A549 (cell line): ENCODE measurements around the gene EMID1. TPM values are rescaled to one million over a fixed set of nuclear protein-coding genes. Genes with fewer than 3 reads are reported as not detected.

Source experiments
- ATAC-seq, 2 experiments: fragments of 200-7000 bp in 1 of 2; fragments of >200 bp in 1 of 2; cut with Nextera tagmentation in 1 of 2; cut with Tn5 transposase in 1 of 2; 3 replicates each; pipeline versions ENCODE4 v1.8.0 to v1.9.1; 2018 to 2020; ENCODE audit warnings: mild to moderate bottlenecking in 1 of 2, moderate library complexity in 1 of 2
- CTCF ChIA-PET: fragments of 300-600 bp; sonication (Branson Sonifier 250); formaldehyde crosslinking; extraction: SDS; loops from one replicate; lab custom pipeline; 2021; ENCODE audit warnings: antibody characterized with exemption, inconsistent platforms; lab: Yijun Ruan, JAX
- POLR2A ChIA-PET: fragments of 350-600 bp; formaldehyde crosslinking; extraction: SDS; loops from one replicate; lab custom pipeline; 2021; ENCODE audit warnings: antibody characterized with exemption, inconsistent platforms; lab: Yijun Ruan, JAX
- DNase-seq, 2 experiments: peaks; one replicate each; pipeline versions ENCODE4 v3.0.0 to v3.0.0-alpha.2; 2011 to 2016; ENCODE audit warnings: low read depth in 1 of 2, low spot score in 1 of 2
- FAIRE-seq: peaks from 2 replicates; lab custom pipeline; 2011; peaks lifted over from hg19 to GRCh38; lab: Jason Lieb, UNC
- H3K27ac ChIP-seq, 2 experiments: fragments of >200 bp; sonication (Bioruptor Twin); formaldehyde crosslinking; 3 replicates each; pipeline ENCODE4 v1.5.1; 2016 to 2017
- H3K4me1 ChIP-seq: fragments of >200 bp; sonication (Bioruptor Twin); formaldehyde crosslinking; 3 replicates; pipeline ENCODE4 v1.6.1; 2016
- H3K4me2 ChIP-seq: fragments of >200 bp; sonication (Bioruptor Twin); formaldehyde crosslinking; 3 replicates; pipeline ENCODE4 v1.6.1; 2016
- H3K4me3 ChIP-seq: fragments of >200 bp; sonication (Bioruptor Twin); formaldehyde crosslinking; 3 replicates; pipeline ENCODE4 v1.5.1; 2016
- H3K9me3 ChIP-seq: fragments of >200 bp; sonication (Bioruptor Twin); formaldehyde crosslinking; 3 replicates; pipeline ENCODE4 v1.6.1; 2016
- ATOH8 ChIP-seq: fragments of 250-450 bp; sonication (Bioruptor Pico); IDR thresholded peaks from 2 replicates; pipeline ENCODE4 v1.5.0; 2020; ENCODE audit warnings: low read depth, mild to moderate bottlenecking, moderate library complexity
- CTCF ChIP-seq: fragments of >200 bp; sonication (Bioruptor Twin); formaldehyde crosslinking; IDR thresholded peaks from 3 replicates; pipeline ENCODE4 v1.5.1; 2016
- ELK1 ChIP-seq: fragments of 150-350 bp; IDR thresholded peaks from 2 replicates; pipeline ENCODE4 v1.6.1; 2014; ENCODE audit warnings: low read depth, mild to moderate bottlenecking, low read length
- EP300 ChIP-seq, 2 experiments: fragments of >200 bp; sonication (Bioruptor Twin); formaldehyde crosslinking; IDR thresholded peaks; 2 replicates in 1 of 2; 3 replicates in 1 of 2; pipeline ENCODE4 v1.6.1; 2016 to 2017
- HES2 ChIP-seq: fragments of >200 bp; sonication (Bioruptor Twin); formaldehyde crosslinking; IDR thresholded peaks from 2 replicates; pipeline ENCODE4 v1.6.1; 2016
- HOXA7 ChIP-seq: fragments of 250-450 bp; sonication (Bioruptor Pico); IDR thresholded peaks from 2 replicates; pipeline ENCODE4 v1.5.0; 2020; ENCODE audit warnings: mild to moderate bottlenecking, moderate library complexity
- HOXB13 ChIP-seq: fragments of 250-450 bp; sonication (Bioruptor Pico); IDR thresholded peaks from 2 replicates; pipeline ENCODE4 v1.5.0; 2020; ENCODE audit warnings: low read depth, mild to moderate bottlenecking, moderate library complexity
- MAX ChIP-seq: IDR thresholded peaks from 2 replicates; pipeline ENCODE4 v1.6.1; 2012
- MYC ChIP-seq: IDR thresholded peaks from 2 replicates; pipeline ENCODE4 v1.6.1; 2012; ENCODE audit warnings: mild to moderate bottlenecking, inconsistent platforms, low read length, improper control_type of control experiment, borderline replicate concordance
- NR3C1 ChIP-seq: fragments of >200 bp; sonication (Bioruptor Twin); formaldehyde crosslinking; IDR thresholded peaks from 3 replicates; pipeline ENCODE4 v1.6.1; 2017
- POLR2AphosphoS2 ChIP-seq: conservative IDR thresholded peaks from 2 replicates; pipeline ENCODE4 v1.6.1; 2012; ENCODE audit warnings: low read length, improper control_type of control experiment, inconsistent platforms
- RARB ChIP-seq: fragments of 250-450 bp; sonication (Bioruptor Pico); IDR thresholded peaks from 2 replicates; pipeline ENCODE4 v1.8.0; 2021; ENCODE audit warnings: mild to moderate bottlenecking, moderate library complexity
- REST ChIP-seq: fragments of 200-600 bp; sonication (generic); IDR thresholded peaks from 2 replicates; pipeline ENCODE4 v1.6.1; 2016; ENCODE audit warnings: antibody characterized with exemption, mild to moderate bottlenecking, moderate library complexity
- SMC3 ChIP-seq: fragments of >200 bp; sonication (Bioruptor Twin); formaldehyde crosslinking; IDR thresholded peaks from 3 replicates; pipeline ENCODE4 v1.6.1; 2018; ENCODE audit warnings: inconsistent platforms
- TP53 ChIP-seq: fragments of 250-450 bp; sonication (Bioruptor Pico); IDR thresholded peaks from 2 replicates; pipeline ENCODE4 v1.5.0; 2021; ENCODE audit warnings: mild to moderate bottlenecking, moderate library complexity
- ZSCAN20 ChIP-seq: fragments of 250-450 bp; sonication (Bioruptor Pico); IDR thresholded peaks from 2 replicates; pipeline ENCODE4 v1.8.0; 2022; ENCODE audit warnings: mild to moderate bottlenecking, moderate library complexity
- WGBS: methylation state at CpG from one replicate; pipeline ENCODE4 v1.1.6; 2017; ENCODE audit errors: missing lambda C conversion rate; 5-methylcytosine and 5-hydroxymethylcytosine counted together
- polyA plus RNA-seq, 4 experiments: library from polyadenylated mRNA; depleted of rRNA in 3 of 4; stranded (reverse); fragments of >200 nt; fragmentation: RNase III in 1 of 4; extraction: RNeasy Plus Mini Kit Qiagen cat#74134 plus additional on column Dnase treatment in 1 of 4; gene quantifications; 2 replicates in 3 of 4; 3 replicates in 1 of 4; pipeline ENCODE4 v1.2.3, GENCODE V29; 2011 to 2017

The EMID1 gene
- polyA plus RNA-seq, 2 of the 4 experiments (the other 2 are of a cell fraction): 0.28 TPM

- ChIA-PET CTCF (interaction anchor here (0.9 to 1.3 kb wide), 3 partner anchors 9 to 98 kb away, joined by 3 to 4 read pairs (median 3); no protein-coding TSS in a partner anchor), POLR2A (no interaction called here)
- Histone ChIP-seq H3K9me3 (no peaks in the 10 kb centered on the region), H3K4me3 (no peak overlapping the region), H3K27ac (no peak overlapping the region), H3K4me1 (no peaks in the 10 kb centered on the region), H3K4me2 (no peak overlapping the region)
- WGBS: 50% methylated on average over 9 of the region's 10 CpGs
- TF ChIP-seq REST (no peak), CTCF (no peak), HOXB13 (CRISPR knock-in tag) (no peak), HOXA7 (CRISPR knock-in tag) (no peak), SMC3 (no peak)
- no peak for FAIRE-seq
- ATAC-seq: no peak
- no peak for DNase-seq
These were observed 46.5 kb downstream of the EMID1 start for GRCh38 chr22:29251981-29252911.

GRCh38 chr22:29253561-29254285, 48.0 kb downstream of the EMID1 start:
- DNase-seq: no peak
- Histone ChIP-seq H3K4me1 (no peaks in the 10 kb centered on the region), H3K4me2 (no peak overlapping the region), H3K27ac (no peak overlapping the region), H3K4me3 (no peak overlapping the region), H3K9me3 (no peaks in the 10 kb centered on the region)
- WGBS: 78% methylated on average over 8 of the region's 14 CpGs
- TF ChIP-seq POLR2AphosphoS2 (no peak), TP53 (no peak), ELK1 (no peak)
- no peak for ATAC-seq
- FAIRE-seq: no peak
- ChIA-PET CTCF (interaction anchor here (1.6 to 4.5 kb wide), 2 partner anchors 8 to 10 kb away, joined by 5 to 42 read pairs; no protein-coding TSS in a partner anchor), POLR2A (no interaction called here)

GRCh38 chr22:29254286-29254660, 48.6 kb downstream of the EMID1 start:
- ChIA-PET POLR2A (no interaction called here), CTCF (interaction anchor here (1.6 to 4.5 kb wide), 2 partner anchors 9 to 11 kb away, joined by 5 to 42 read pairs; no protein-coding TSS in a partner anchor)
- H3K4me2 ChIP-seq: no peak overlapping the region
- DNase-seq (no peak), ATAC-seq (no peak), FAIRE-seq (no peak)
- 50% methylated on average over 2 of the region's 4 CpGs for WGBS
- H3K4me3 ChIP-seq: no peak overlapping the region
- H3K9me3 ChIP-seq: no peaks in the 10 kb centered on the region
- no peak overlapping the region for H3K27ac ChIP-seq
- H3K4me1 ChIP-seq: no peaks in the 10 kb centered on the region
- TF ChIP-seq SMC3 (no peak), NR3C1 (no peak), ATOH8 (CRISPR knock-in tag) (no peak), RARB (no peak), MYC (no peak), EP300 (IDR thresholded peaks at IDR 0.05) (no peak), HES2 (no peak), MAX (no peak), REST (no peak), ZSCAN20 (no peak)
